GM12878 (cell line): Measurements from ENCODE around the gene ONECUT2. TPM values are rescaled to one million over a fixed set of nuclear protein-coding genes. Genes with fewer than 3 reads are reported as not detected.

ENCODE experiments used
- ATAC-seq: fragments of 200-7000 bp; cut with Tn5 transposase; 3 replicates; pipeline ENCODE4 v1.9.1; 2020; ENCODE audit warnings: mild to moderate bottlenecking, moderate library complexity
- BruUV-seq: library from RNA; stranded (reverse); fragments of 400-500 nt; replicated peaks from 2 replicates; lab custom pipeline; 2021; lab: Mats Ljungman, UMichigan
- CTCF ChIA-PET: fragments of 300-600 bp; sonication (Branson Sonifier 250); formaldehyde crosslinking; extraction: SDS; loops from one replicate; lab custom pipeline; 2021; ENCODE audit warnings: inconsistent platforms; lab: Yijun Ruan, JAX
- POLR2A ChIA-PET: fragments of 350-600 bp; formaldehyde crosslinking; extraction: SDS; loops from one replicate; lab custom pipeline; 2021; ENCODE audit warnings: inconsistent platforms; lab: Charles Lee
- RAD21 ChIA-PET: fragments of 300-600 bp; sonication (Branson Sonifier 250); formaldehyde crosslinking; loops from one replicate; lab custom pipeline; 2023; ENCODE audit warnings: antibody characterized with exemption; ENCODE audit not compliant: unreplicated experiment; lab: Charles Lee
- SMC1A ChIA-PET: fragments of 300-600 bp; sonication (Branson Sonifier 250); formaldehyde crosslinking; loops from one replicate; lab custom pipeline; 2023; ENCODE audit not compliant: unreplicated experiment, uncharacterized antibody; lab: Charles Lee
- DNase-seq: peaks from one replicate; pipeline ENCODE4 v3.0.0-alpha.2; 2011; ENCODE audit warnings: low read depth, low spot score
- FAIRE-seq: peaks from 3 replicates; lab custom pipeline; 2011; peaks lifted over from hg19 to GRCh38; lab: Jason Lieb, UNC
- H2AFZ ChIP-seq: 2 replicates; pipeline ENCODE4 v1.6.0; 2011; ENCODE audit warnings: low read depth, low read length, control low read depth; ENCODE audit not compliant: control insufficient read depth
- H3K27ac ChIP-seq: 2 replicates; pipeline ENCODE4 v1.5.1; 2011; ENCODE audit warnings: control low read depth; ENCODE audit not compliant: control insufficient read depth, insufficient read depth
- H3K27me3 ChIP-seq, 2 experiments: replicated peaks in 1 of 2; 2 replicates each; pipeline versions ENCODE4 v1.6.0 to v1.6.1; 2011; ENCODE audit warnings: low read length in 1 of 2; ENCODE audit not compliant: control insufficient read depth in 2 of 2, insufficient read depth in 2 of 2
- H3K36me3 ChIP-seq, 2 experiments: 2 replicates each; pipeline ENCODE4 v1.5.1; 2011; ENCODE audit warnings: low read length in 1 of 2; ENCODE audit not compliant: control insufficient read depth in 2 of 2, insufficient read depth in 2 of 2
- H3K4me1 ChIP-seq: 2 replicates; pipeline ENCODE4 v1.6.1; 2011; ENCODE audit warnings: mild to moderate bottlenecking, low read length, moderate library complexity, mixed read lengths; ENCODE audit not compliant: control insufficient read depth, insufficient read depth
- H3K4me2 ChIP-seq: 2 replicates; pipeline ENCODE4 v1.6.0; 2011; ENCODE audit warnings: control low read depth; ENCODE audit not compliant: control insufficient read depth, insufficient read depth
- H3K4me3 ChIP-seq: fragments of 200-600 bp; sonication (generic); 2 replicates; pipeline ENCODE4 v1.5.1; 2016
- H3K79me2 ChIP-seq: 2 replicates; pipeline ENCODE4 v1.6.0; 2011; ENCODE audit warnings: low read length; ENCODE audit not compliant: control insufficient read depth, insufficient read depth
- H3K9ac ChIP-seq: 2 replicates; pipeline ENCODE4 v1.8.0; 2011; ENCODE audit warnings: low read length, control low read depth, mixed read lengths; ENCODE audit not compliant: control insufficient read depth, insufficient read depth
- H3K9me3 ChIP-seq: replicated peaks from 3 replicates; pipeline ENCODE4 v1.5.1; 2011; ENCODE audit warnings: mild to moderate bottlenecking, low read length; ENCODE audit not compliant: control insufficient read depth, insufficient read depth
- H4K20me1 ChIP-seq: 2 replicates; pipeline ENCODE4 v1.6.0; 2011; ENCODE audit not compliant: control insufficient read depth, insufficient read depth
- BCL11A ChIP-seq: IDR thresholded peaks from 2 replicates; pipeline ENCODE4 v1.6.1; 2011; ENCODE audit warnings: low read depth, low read length
- CREM ChIP-seq: IDR thresholded peaks from 2 replicates; pipeline ENCODE4 v1.6.1; 2014; ENCODE audit warnings: antibody characterized with exemption, low read depth
- IKZF2 ChIP-seq, 2 experiments: fragments of 450-650 bp; IDR thresholded peaks; 2 replicates each; pipeline ENCODE4 v1.6.1; 2017; ENCODE audit warnings: mild to moderate bottlenecking in 2 of 2, moderate library complexity in 2 of 2
- RAD51 ChIP-seq: fragments of 450-650 bp; IDR thresholded peaks from 2 replicates; pipeline ENCODE4 v1.6.1; 2016; ENCODE audit warnings: moderate library complexity, mild to moderate bottlenecking, inconsistent platforms
- TCF7 ChIP-seq: IDR thresholded peaks from 2 replicates; pipeline ENCODE4 v1.6.1; 2014; ENCODE audit warnings: antibody characterized with exemption, borderline replicate concordance
- YBX1 ChIP-seq: fragments of 450-650 bp; IDR thresholded peaks from 2 replicates; pipeline ENCODE4 v1.6.1; 2016; ENCODE audit warnings: antibody characterized with exemption
- WGBS: methylation state at CpG from one replicate; pipeline ENCODE4 v1.1.6; 2016; ENCODE audit warnings: low lambda C conversion rate; ENCODE audit not compliant: insufficient replicate concordance, insufficient coverage; ENCODE audit errors: missing lambda C conversion rate; 5-methylcytosine and 5-hydroxymethylcytosine counted together
- in situ Hi-C: fragments of 300-500 bp; cut with MboI; formaldehyde crosslinking; loops from 9 replicates; pipeline ENCODE4 v1.14.3; 2018; ENCODE audit warnings: mixed read lengths
- intact Hi-C: fragments of 100-400 bp; cut with micrococcal nuclease; formaldehyde crosslinking; loops from one replicate; pipeline ENCODE4 v1.14.2; 2022; ENCODE audit not compliant: unreplicated experiment
- polyA plus RNA-seq, 11 experiments: library from polyadenylated mRNA; depleted of rRNA in 4 of 11; unstranded in 6 of 11; stranded (reverse) in 5 of 11; fragments of >200 nt; fragmentation: Nextera tagmentation in 4 of 11; fragmentation: Illumina TruSeq in 1 of 11; extraction: Ambion mirVana in 4 of 11; extraction: Trizol in 1 of 11; gene quantifications; 1 replicate in 1 of 11; 2 replicates in 10 of 11; pipeline versions ENCODE4 v1.2.1 to v1.2.3, GENCODE V29; 2011 to 2016; ENCODE audit warnings: inconsistent platforms in 2 of 11, missing spikeins in 2 of 11, low read depth in 1 of 11
- total RNA-seq, 4 experiments: library from RNA; depleted of rRNA in 3 of 4; stranded (reverse); fragments of >200 nt in 3 of 4; fragmentation: Illumina TruSeq in 1 of 4; extraction: Trizol in 1 of 4; gene quantifications; 2 replicates each; pipeline versions ENCODE4 v1.2.1 to v1.2.3, GENCODE V29; 2013 to 2021
- TF ChIP-seq, protein P1 (sequence below): IDR thresholded peaks from 2 replicates; pipeline ENCODE4 v1.6.1; 2012; ENCODE audit warnings: low read length, inconsistent platforms
- TF ChIP-seq, protein P2 (sequence below): fragments of 450-650 bp; IDR thresholded peaks from 2 replicates; pipeline ENCODE4 v1.6.1; 2017; ENCODE audit warnings: mild to moderate bottlenecking, moderate library complexity
- TF ChIP-seq, protein P3 (sequence below), 3 experiments: IDR thresholded peaks in 2 of 3; conservative IDR thresholded peaks in 1 of 3; 2 replicates each; pipeline ENCODE4 v1.5.1; 2011; ENCODE audit warnings: low read depth in 3 of 3, low read length in 3 of 3, mild to moderate bottlenecking in 3 of 3, control low read depth in 2 of 3, moderate library complexity in 2 of 3, inconsistent platforms in 1 of 3, mixed read lengths in 1 of 3; ENCODE audit not compliant: control insufficient read depth in 2 of 3, insufficient read depth in 1 of 3; ENCODE audit errors: extremely low read depth in 1 of 3

The ONECUT2 gene
- total and polyA plus RNA-seq, 10 of the 15 experiments (the other 5 are each of a cell fraction or from before 2014, with no cell fraction given) = 0.01 to 0.03 TPM; not detected in 8

DNA sequence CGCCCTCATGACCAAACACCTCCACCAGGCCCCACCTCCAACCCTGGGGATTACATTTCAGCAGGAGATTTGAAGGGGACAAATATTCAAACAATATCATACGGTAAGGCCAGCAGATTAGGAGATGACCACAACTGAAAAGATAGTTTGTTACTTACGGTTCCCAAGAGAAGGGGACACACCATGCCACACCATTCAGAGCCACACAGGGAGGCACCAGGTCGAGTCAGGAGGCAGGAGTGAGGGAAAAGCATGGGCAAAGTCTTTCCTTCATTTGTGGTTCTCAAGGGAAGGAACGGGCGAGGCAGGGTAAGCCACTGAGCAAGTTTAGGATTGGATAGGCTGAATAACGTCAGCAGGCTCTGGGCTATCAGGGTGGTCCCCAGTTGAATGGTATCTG is 94.0 kb downstream of the ONECUT2 start:
- in situ Hi-C loops = no loop called here
- 23% methylated on average over 7 of the region's 7 CpGs for WGBS
- TF ChIP-seq, protein P1, sequence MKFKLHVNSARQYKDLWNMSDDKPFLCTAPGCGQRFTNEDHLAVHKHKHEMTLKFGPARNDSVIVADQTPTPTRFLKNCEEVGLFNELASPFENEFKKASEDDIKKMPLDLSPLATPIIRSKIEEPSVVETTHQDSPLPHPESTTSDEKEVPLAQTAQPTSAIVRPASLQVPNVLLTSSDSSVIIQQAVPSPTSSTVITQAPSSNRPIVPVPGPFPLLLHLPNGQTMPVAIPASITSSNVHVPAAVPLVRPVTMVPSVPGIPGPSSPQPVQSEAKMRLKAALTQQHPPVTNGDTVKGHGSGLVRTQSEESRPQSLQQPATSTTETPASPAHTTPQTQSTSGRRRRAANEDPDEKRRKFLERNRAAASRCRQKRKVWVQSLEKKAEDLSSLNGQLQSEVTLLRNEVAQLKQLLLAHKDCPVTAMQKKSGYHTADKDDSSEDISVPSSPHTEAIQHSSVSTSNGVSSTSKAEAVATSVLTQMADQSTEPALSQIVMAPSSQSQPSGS = no peak
- TF ChIP-seq YBX1 (no peak), RAD51 (no peak), TCF7 (no peak), CREM (no peak)
- Histone ChIP-seq H3K27me3 (no peaks in the 10 kb centered on the region), H3K79me2 (no peaks in the 10 kb centered on the region), H3K36me3 (no peaks in the 10 kb centered on the region), H3K27ac (no peak overlapping the region), H2AFZ (no peak overlapping the region), H3K4me2 (no peak overlapping the region), H3K4me3 (no peak overlapping the region), H3K9ac (no peak overlapping the region), H4K20me1 (no peaks in the 10 kb centered on the region), H3K9me3 (no peaks in the 10 kb centered on the region), H3K4me1 (no peaks in the 10 kb centered on the region)
- ChIA-PET POLR2A (no interaction called here), CTCF (no interaction called here), RAD21 (no interaction called here), SMC1A (no interaction called here)
- intact Hi-C loops = no loop called here
- BruUV-seq = no TSS peak
- ATAC-seq = no peak
- no peak for DNase-seq
- FAIRE-seq = no peak

DNA sequence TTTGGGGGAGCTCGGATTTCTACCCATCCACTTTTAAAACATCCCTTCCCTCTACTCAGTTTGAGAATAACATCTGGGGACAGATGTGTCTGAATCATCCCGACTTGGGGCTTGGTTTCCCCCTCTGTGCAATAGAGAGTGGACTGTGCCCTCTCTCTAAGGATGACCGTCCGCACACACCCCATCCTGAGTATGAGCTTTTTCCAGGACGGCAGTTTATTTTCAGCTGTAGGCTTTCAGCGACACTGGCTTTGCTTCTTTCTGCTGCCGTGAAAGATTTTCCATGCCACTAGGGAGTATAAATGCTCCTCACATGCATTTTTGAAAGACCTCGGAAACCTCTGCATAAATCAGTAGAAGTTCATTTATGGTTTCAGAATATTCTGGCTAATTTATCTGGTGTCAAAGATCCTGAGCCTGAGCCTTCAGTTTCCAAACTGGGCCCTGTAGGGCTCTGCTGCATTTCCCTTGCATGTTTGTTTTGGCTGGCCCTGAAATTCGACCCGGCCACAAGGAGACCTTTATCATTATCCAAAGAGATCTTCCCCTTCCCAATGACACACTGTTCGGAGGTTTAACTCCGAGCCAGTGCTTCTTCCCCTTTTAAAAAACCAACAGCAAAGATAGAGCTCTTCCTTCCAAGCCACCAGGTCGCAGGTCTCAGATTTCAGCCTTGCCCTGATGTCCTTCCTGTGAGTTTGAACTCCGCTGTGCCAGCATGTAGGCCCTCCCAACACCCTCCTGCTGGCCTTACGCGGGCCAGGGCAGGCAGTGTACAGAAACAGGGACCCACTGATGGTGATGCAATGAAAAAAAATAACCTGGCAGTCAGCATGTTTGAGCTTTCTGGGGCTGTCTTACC is 98.1 kb downstream of the ONECUT2 start:
- in situ Hi-C loops (no loop called here), intact Hi-C loops (no loop called here)
- FAIRE-seq = no peak
- ChIA-PET SMC1A (interaction anchor here (1.8 kb wide), 1 partner anchor 60 kb away, joined by 4 read pairs; no protein-coding TSS in a partner anchor), POLR2A (no interaction called here), RAD21 (no interaction called here), CTCF (no interaction called here)
- no peak overlapping the region for H2AFZ ChIP-seq
- H3K9me3 ChIP-seq = no peaks in the 10 kb centered on the region; the same call in 2 of the 3 replicates
- H3K27ac ChIP-seq = no peak overlapping the region
- H4K20me1 ChIP-seq = no peaks in the 10 kb centered on the region
- ATAC-seq = no peak
- H3K36me3 ChIP-seq = no peaks in the 10 kb centered on the region
- no peak overlapping the region for H3K4me3 ChIP-seq
- no peaks in the 10 kb centered on the region for H3K4me1 ChIP-seq
- H3K9ac ChIP-seq = no peak overlapping the region
- BruUV-seq = no TSS peak
- DNase-seq = no peak
- no peaks in the 10 kb centered on the region; a peak in 1 of 4 replicates for H3K27me3 ChIP-seq
- no peak overlapping the region for H3K4me2 ChIP-seq
- 51% methylated on average over 16 of the region's 16 CpGs for WGBS
- H3K79me2 ChIP-seq = no peaks in the 10 kb centered on the region
- TF ChIP-seq, protein P2, sequence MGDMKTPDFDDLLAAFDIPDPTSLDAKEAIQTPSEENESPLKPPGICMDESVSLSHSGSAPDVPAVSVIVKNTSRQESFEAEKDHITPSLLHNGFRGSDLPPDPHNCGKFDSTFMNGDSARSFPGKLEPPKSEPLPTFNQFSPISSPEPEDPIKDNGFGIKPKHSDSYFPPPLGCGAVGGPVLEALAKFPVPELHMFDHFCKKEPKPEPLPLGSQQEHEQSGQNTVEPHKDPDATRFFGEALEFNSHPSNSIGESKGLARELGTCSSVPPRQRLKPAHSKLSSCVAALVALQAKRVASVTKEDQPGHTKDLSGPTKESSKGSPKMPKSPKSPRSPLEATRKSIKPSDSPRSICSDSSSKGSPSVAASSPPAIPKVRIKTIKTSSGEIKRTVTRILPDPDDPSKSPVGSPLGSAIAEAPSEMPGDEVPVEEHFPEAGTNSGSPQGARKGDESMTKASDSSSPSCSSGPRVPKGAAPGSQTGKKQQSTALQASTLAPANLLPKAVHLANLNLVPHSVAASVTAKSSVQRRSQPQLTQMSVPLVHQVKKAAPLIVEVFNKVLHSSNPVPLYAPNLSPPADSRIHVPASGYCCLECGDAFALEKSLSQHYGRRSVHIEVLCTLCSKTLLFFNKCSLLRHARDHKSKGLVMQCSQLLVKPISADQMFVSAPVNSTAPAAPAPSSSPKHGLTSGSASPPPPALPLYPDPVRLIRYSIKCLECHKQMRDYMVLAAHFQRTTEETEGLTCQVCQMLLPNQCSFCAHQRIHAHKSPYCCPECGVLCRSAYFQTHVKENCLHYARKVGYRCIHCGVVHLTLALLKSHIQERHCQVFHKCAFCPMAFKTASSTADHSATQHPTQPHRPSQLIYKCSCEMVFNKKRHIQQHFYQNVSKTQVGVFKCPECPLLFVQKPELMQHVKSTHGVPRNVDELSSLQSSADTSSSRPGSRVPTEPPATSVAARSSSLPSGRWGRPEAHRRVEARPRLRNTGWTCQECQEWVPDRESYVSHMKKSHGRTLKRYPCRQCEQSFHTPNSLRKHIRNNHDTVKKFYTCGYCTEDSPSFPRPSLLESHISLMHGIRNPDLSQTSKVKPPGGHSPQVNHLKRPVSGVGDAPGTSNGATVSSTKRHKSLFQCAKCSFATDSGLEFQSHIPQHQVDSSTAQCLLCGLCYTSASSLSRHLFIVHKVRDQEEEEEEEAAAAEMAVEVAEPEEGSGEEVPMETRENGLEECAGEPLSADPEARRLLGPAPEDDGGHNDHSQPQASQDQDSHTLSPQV = no peak
- no peak for TF ChIP-seq IKZF2 (IDR thresholded peaks at IDR 0.05)
- TF ChIP-seq BCL11A = no peak
- TF ChIP-seq, protein P3, sequence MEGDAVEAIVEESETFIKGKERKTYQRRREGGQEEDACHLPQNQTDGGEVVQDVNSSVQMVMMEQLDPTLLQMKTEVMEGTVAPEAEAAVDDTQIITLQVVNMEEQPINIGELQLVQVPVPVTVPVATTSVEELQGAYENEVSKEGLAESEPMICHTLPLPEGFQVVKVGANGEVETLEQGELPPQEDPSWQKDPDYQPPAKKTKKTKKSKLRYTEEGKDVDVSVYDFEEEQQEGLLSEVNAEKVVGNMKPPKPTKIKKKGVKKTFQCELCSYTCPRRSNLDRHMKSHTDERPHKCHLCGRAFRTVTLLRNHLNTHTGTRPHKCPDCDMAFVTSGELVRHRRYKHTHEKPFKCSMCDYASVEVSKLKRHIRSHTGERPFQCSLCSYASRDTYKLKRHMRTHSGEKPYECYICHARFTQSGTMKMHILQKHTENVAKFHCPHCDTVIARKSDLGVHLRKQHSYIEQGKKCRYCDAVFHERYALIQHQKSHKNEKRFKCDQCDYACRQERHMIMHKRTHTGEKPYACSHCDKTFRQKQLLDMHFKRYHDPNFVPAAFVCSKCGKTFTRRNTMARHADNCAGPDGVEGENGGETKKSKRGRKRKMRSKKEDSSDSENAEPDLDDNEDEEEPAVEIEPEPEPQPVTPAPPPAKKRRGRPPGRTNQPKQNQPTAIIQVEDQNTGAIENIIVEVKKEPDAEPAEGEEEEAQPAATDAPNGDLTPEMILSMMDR (IDR thresholded peaks at IDR 0.05 in 2 of 3, conservative IDR thresholded peaks at IDR 0.05 in 1 of 3; ENCODE audit: control insufficient read depth in 2 of 3, extremely low read depth in 1 of 3, insufficient read depth in 1 of 3, low read depth in 3 of 3, low read length in 3 of 3) = no peak
